GM12892 (cell line): ENCODE data around the gene EIF3L.

Source experiments
- POLR2A ChIP-seq: IDR thresholded peaks from 2 replicates; pipeline ENCODE4 v1.6.1; 2011; ENCODE audit warnings: low read depth, low read length, control low read depth
- POLR2AphosphoS5 ChIP-seq: IDR thresholded peaks from 2 replicates; pipeline ENCODE4 v1.6.1; 2011; ENCODE audit warnings: low read depth, low read length, control low read depth
- TAF1 ChIP-seq: IDR thresholded peaks from 2 replicates; pipeline ENCODE4 v1.6.1; 2011; ENCODE audit warnings: low read depth, mild to moderate bottlenecking, control low read depth, low read length, borderline replicate concordance

- TF ChIP-seq POLR2A (no peak), TAF1 (no peak), POLR2AphosphoS5 (no peak)
Measured at GRCh38 chr22:37808294-37808657, 40.9 kb upstream of the EIF3L start.
